SHP77 treated with DMSO at 0.1 percent for 48 hours (cell line): Measurements from ENCODE around the gene SMS.

Experiments
- DNase-seq: peaks from one replicate; lab custom pipeline; 2025; lab: John Stamatoyannopoulos, UW

SMS gene

GRCh38 chrX:21940356-21940829 lies at the start of gene SMS:
TSS of gene SMS (plus strand) at chrX:21940709. CDS start at chrX:21940825, 116 bp downstream.
- DNase-seq: peak; percentile 29

- no peak for DNase-seq
Observed at GRCh38 chrX:21905313-21905712, 35.2 kb upstream of the SMS start.

GRCh38 chrX:21905953-21906352 lies 34.6 kb upstream of the SMS start:
- DNase-seq: no peak

GRCh38 chrX:21907260-21907659 lies 33.2 kb upstream of the SMS start:
- DNase-seq: no peak

GRCh38 chrX:21911481-21911880 lies 29.0 kb upstream of the SMS start:
- no peak for DNase-seq

- DNase-seq: no peak
Observed at GRCh38 chrX:21912220-21912619, 28.3 kb upstream of the SMS start.

GRCh38 chrX:21912989-21913388 lies 27.5 kb upstream of the SMS start:
- DNase-seq: no peak

GRCh38 chrX:21926116-21926515 lies 14.4 kb upstream of the SMS start:
- DNase-seq: no peak

GRCh38 chrX:21926527-21927278 lies 13.8 kb upstream of the SMS start:
- no peak for DNase-seq

GRCh38 chrX:21929209-21929608 lies 11.3 kb upstream of the SMS start:
- no peak for DNase-seq

- no peak for DNase-seq
Observed at GRCh38 chrX:21930986-21931385, 9.5 kb upstream of the SMS start.

- DNase-seq: no peak
Observed at GRCh38 chrX:21932292-21933002, 8.1 kb upstream of the SMS start.

- no peak for DNase-seq
Observed at GRCh38 chrX:21933077-21933476, 7.4 kb upstream of the SMS start.

- no peak for DNase-seq
Observed at GRCh38 chrX:21934414-21934813, 6.1 kb upstream of the SMS start.

- DNase-seq: no peak
Observed at GRCh38 chrX:21939906-21940305, 603 bp upstream of the SMS start.

GRCh38 chrX:21943460-21944135 lies 3.1 kb downstream of the SMS start:
- no peak for DNase-seq

- no peak for DNase-seq
Observed at GRCh38 chrX:21944136-21944615, 3.7 kb downstream of the SMS start.

GRCh38 chrX:21946925-21947641 lies 6.6 kb downstream of the SMS start:
- DNase-seq: no peak

GRCh38 chrX:21947671-21948070 lies 7.2 kb downstream of the SMS start:
- DNase-seq: no peak

- no peak for DNase-seq
Observed at GRCh38 chrX:21948897-21949578, 8.5 kb downstream of the SMS start.

GRCh38 chrX:21949689-21950088 lies 9.2 kb downstream of the SMS start:
- no peak for DNase-seq
